ENCODE data around the gene POLH.
"Not testable (repeated sequence)": the region's sequence is repeated elsewhere in the genome, so short reads cannot be mapped to it uniquely, and the experiment has no call there.

Gene POLH

GRCh38 chr6:43629104-43629504 lies 53.1 kb downstream of the POLH start, which contains the start of gene GTPBP2:
Gene GTPBP2, minus strand, starts transcription at chr6:43629264. Its CDS starts 102 bp downstream, at chr6:43629162.
- no peak for TF ChIP-seq PAX5 (IDR thresholded peaks at IDR 0.05; ENCODE audit: insufficient read depth, low read length, severe bottlenecking)
- TF ChIP-seq SPI1 (IDR thresholded peaks at IDR 0.05; ENCODE audit: low read depth, low read length): 0 out of 2 replicates have a peak, but pooled peaks have one; percentile 0
- peak; percentile 94 for FAIRE-seq
- DNase-seq (ENCODE audit: insufficient read length, low spot score): peak; percentile 95

DNA sequence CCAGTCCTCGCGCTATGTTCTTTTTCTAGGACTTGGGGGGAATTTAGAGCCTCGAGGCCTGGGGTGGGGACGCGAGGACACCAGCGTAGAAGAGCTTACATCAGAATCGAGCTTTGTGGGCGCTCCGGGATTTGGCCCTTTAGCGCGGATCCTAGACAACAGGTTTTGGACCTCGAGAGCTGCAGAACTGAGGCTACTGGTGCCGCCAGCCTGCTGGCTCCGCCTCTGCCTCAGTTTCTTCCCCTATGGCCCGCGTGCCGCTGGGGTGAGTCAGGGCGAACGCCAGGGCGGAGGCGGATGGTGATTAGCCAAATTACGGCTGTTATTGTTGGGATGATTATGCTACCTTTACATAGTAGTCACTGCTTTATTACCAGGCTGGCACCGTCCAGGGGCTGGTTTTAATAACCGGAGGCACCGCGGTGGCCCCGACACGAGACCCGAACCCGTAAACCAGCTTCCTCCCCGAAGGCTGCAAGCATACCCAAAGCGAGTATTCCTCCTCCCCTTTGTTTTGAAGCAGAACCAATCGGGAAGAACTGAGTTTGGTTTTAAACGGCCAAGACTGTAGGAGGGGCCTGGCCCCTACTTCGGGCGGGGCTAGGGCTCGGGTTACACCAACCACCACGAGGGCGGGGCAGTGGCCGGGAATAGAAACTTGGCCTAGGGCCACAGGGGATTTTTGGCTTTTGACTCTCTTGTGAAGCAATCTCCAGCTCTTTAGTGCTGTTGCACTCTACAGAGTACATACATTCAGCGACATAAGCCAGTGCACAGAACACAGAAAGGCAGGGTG lies 53.7 kb downstream of the POLH start:
- TF ChIP-seq POLR2A (IDR thresholded peaks at IDR 0.05; ENCODE audit: low read depth, low read length) (peak; percentile 82), POLR2AphosphoS5 (IDR thresholded peaks at IDR 0.05; ENCODE audit: low read depth, low read length) (peak; percentile 83), SPI1 (IDR thresholded peaks at IDR 0.05; ENCODE audit: low read depth, low read length) (no peak; the same call in 1 of the 2 replicates)
- peak; percentile 90 for DNase-seq (ENCODE audit: insufficient read length, low spot score)
- no peak for FAIRE-seq

DNA sequence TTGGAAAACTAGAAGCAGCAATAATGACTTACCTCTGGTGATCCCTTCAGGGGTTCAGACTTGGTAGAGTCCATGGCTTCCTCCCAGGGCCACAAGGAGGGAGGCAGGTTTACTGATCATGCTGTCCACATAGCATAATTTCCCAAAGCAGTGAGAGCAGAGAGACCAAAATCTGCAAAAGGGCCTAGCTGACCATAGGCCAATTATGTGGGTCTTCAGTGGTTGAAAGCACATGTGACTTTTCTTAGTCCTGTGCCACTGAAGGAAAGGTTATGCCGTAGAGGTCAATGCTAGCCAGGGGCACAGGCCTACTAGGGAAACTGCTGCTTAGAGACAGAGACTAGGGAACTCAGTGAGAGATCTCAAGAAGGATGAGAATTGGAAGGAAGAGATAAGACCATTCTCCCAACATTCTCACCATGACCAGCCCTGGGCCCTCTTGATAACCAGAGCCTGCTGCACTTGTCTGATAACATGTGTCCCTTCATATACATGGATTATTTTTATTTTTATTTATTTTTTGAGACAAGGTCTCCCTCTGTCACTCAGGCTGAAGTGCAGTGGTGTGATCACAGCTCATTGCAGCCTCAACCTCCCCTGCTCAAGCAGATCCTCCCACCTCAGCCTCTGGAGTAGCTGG lies 55.1 kb downstream of the POLH start:
- TF ChIP-seq POLR2A (IDR thresholded peaks at IDR 0.05; ENCODE audit: low read depth, low read length) (no peak), SPI1 (IDR thresholded peaks at IDR 0.05; ENCODE audit: low read depth, low read length) (no peak)
- FAIRE-seq: no peak
- no peak for DNase-seq (ENCODE audit: insufficient read length, low spot score)

- FAIRE-seq; DNase-seq (ENCODE audit: insufficient read length, low spot score): not testable (repeated sequence)
These were observed 57.0 kb downstream of the POLH start for GRCh38 chr6:43633002-43633401.

DNA sequence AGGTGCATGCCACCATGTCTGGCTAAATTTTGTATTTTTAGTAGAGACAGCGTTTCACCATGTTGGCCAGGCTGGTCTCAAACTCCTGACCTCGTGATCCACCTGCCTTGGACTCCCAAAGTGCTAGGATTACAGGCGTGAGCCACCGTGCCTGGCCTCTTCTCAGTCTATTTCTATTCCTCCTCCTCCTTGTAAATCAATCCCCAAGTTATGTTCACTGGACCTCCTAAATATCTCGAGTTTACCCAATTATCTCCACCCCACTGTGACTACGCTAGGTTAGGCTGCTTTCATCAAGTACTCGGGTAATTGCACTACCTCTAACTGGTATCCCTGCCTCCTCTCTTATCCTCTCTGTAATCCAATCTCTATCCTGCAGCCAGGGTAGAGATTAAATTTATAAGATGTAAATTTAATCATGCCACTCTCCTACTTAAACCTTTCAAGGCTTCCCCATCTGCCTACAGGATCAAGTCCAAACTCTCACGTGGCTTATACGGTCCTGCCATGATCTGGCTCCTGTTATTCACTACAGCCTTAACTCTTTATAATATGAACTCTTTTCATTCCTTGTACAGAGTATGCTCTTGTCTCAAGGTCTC lies 58.8 kb downstream of the POLH start:
- no peak for FAIRE-seq
- TF ChIP-seq PAX5 (IDR thresholded peaks at IDR 0.05; ENCODE audit: insufficient read depth, low read length, severe bottlenecking) (no peak), SPI1 (IDR thresholded peaks at IDR 0.05; ENCODE audit: low read depth, low read length) (no peak), POLR2AphosphoS5 (IDR thresholded peaks at IDR 0.05; ENCODE audit: low read depth, low read length) (no peak), TAF1 (IDR thresholded peaks at IDR 0.05; ENCODE audit: low read depth, low read length) (no peak), POU2F2 (IDR thresholded peaks at IDR 0.05; ENCODE audit: low read depth, low read length) (no peak), POLR2A (IDR thresholded peaks at IDR 0.05; ENCODE audit: low read depth, low read length) (no peak)
- DNase-seq (ENCODE audit: insufficient read length, low spot score): no peak

GRCh38 chr6:43635387-43636307 lies 59.7 kb downstream of the POLH start, which contains the start of gene MAD2L1BP:
Gene MAD2L1BP, plus strand, starts transcription at chr6:43635840. Its CDS starts 36 bp downstream, at chr6:43635876.
- peak; percentile 92 for FAIRE-seq
- DNase-seq (ENCODE audit: insufficient read length, low spot score): peak; percentile 70
- TF ChIP-seq SPI1 (IDR thresholded peaks at IDR 0.05; ENCODE audit: low read depth, low read length): 0 out of 2 replicates have a peak, but pooled peaks have one; percentile 13
- TF ChIP-seq POU2F2 (IDR thresholded peaks at IDR 0.05; ENCODE audit: low read depth, low read length): 0 out of 2 replicates have a peak, but pooled peaks have one; percentile 39
- TF ChIP-seq TAF1 (IDR thresholded peaks at IDR 0.05; ENCODE audit: low read depth, low read length): peak; percentile 74
- peak; percentile 93 for TF ChIP-seq POLR2A (IDR thresholded peaks at IDR 0.05; ENCODE audit: low read depth, low read length)
- peak; percentile 89 for TF ChIP-seq POLR2AphosphoS5 (IDR thresholded peaks at IDR 0.05; ENCODE audit: low read depth, low read length)
- TF ChIP-seq PAX5 (IDR thresholded peaks at IDR 0.05; ENCODE audit: insufficient read depth, low read length, severe bottlenecking): no peak

DNA sequence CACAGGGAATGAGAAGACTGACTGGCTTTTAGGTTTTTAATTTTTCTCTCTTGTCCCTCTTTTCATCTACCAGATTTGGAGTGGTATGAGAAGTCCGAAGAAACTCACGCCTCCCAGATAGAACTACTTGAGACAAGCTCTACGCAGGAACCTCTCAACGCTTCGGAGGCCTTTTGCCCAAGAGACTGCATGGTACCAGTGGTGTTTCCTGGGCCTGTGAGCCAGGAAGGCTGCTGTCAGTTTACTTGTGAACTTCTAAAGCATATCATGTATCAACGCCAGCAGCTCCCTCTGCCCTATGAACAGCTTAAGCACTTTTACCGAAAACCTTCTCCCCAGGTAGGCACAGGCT lies 60.3 kb downstream of the POLH start:
- DNase-seq (ENCODE audit: insufficient read length, low spot score): no peak

GRCh38 chr6:43639984-43640800 lies 64.2 kb downstream of the POLH start:
- FAIRE-seq (no peak), DNase-seq (ENCODE audit: insufficient read length, low spot score) (no peak)
- no peak for TF ChIP-seq PAX5 (IDR thresholded peaks at IDR 0.05; ENCODE audit: insufficient read depth, low read length, severe bottlenecking)
- no peak for TF ChIP-seq POLR2AphosphoS5 (IDR thresholded peaks at IDR 0.05; ENCODE audit: low read depth, low read length)
- no peak for TF ChIP-seq POLR2A (IDR thresholded peaks at IDR 0.05; ENCODE audit: low read depth, low read length)
- no peak for TF ChIP-seq TAF1 (IDR thresholded peaks at IDR 0.05; ENCODE audit: low read depth, low read length)
- TF ChIP-seq POU2F2 (IDR thresholded peaks at IDR 0.05; ENCODE audit: low read depth, low read length): no peak

More for the DNA sequence above, 60.3 kb downstream of the POLH start:
- FAIRE-seq: no peak
- TF ChIP-seq POLR2A (IDR thresholded peaks at IDR 0.05; ENCODE audit: low read depth, low read length): no peak
- no peak for TF ChIP-seq POLR2AphosphoS5 (IDR thresholded peaks at IDR 0.05; ENCODE audit: low read depth, low read length)
- no peak for TF ChIP-seq PAX5 (IDR thresholded peaks at IDR 0.05; ENCODE audit: insufficient read depth, low read length, severe bottlenecking)

Measured in GM12891 (cell line).